IMR-90 (cell line): Measurements from ENCODE around the gene MORN4. TPM values are rescaled to one million over a fixed set of nuclear protein-coding genes. Genes with fewer than 3 reads are reported as not detected.

Experiments
- ATAC-seq: fragments of 200-7000 bp; cut with Tn5 transposase; 2 replicates; pipeline ENCODE4 v1.9.1; 2020; ENCODE audit warnings: low read depth, mild to moderate bottlenecking, moderate library complexity
- BruUV-seq: library from RNA; stranded (reverse); fragments of 400-500 nt; replicated peaks from 2 replicates; lab custom pipeline; 2021; lab: Mats Ljungman, UMichigan
- CTCF ChIA-PET: fragments of 300-600 bp; formaldehyde crosslinking; extraction: SDS; loops from one replicate; lab custom pipeline; 2021; ENCODE audit warnings: antibody characterized with exemption; lab: Yijun Ruan, JAX
- POLR2A ChIA-PET: fragments of 300-600 bp; sonication (Branson Sonifier 250); formaldehyde crosslinking; loops from one replicate; lab custom pipeline; 2022; ENCODE audit warnings: antibody characterized with exemption; ENCODE audit not compliant: unreplicated experiment; lab: Charles Lee
- DNase-seq: peaks from one replicate; pipeline ENCODE4 v3.0.0; 2013
- H2AFZ ChIP-seq: replicated peaks from 2 replicates; pipeline ENCODE3; 2013; ENCODE audit warnings: low read length, mild to moderate bottlenecking; ENCODE audit not compliant: poor library complexity
- H2AK5ac ChIP-seq: 2 replicates; pipeline ENCODE4 v1.6.1; 2013; ENCODE audit warnings: low read depth, low read length, inconsistent platforms
- H2AK9ac ChIP-seq: replicated peaks from 2 replicates; pipeline ENCODE3; 2013; ENCODE audit warnings: mild to moderate bottlenecking, low read depth, low read length, moderate library complexity; ENCODE audit not compliant: poor library complexity
- H2BK120ac ChIP-seq: 2 replicates; pipeline ENCODE4 v1.6.1; 2013; ENCODE audit warnings: low read depth, low read length, inconsistent platforms
- H2BK15ac ChIP-seq: 3 replicates; pipeline ENCODE4 v1.6.1; 2013; ENCODE audit warnings: low read depth, low read length, inconsistent platforms
- H2BK20ac ChIP-seq: 2 replicates; pipeline ENCODE4 v1.6.1; 2013; ENCODE audit warnings: low read depth, mild to moderate bottlenecking, inconsistent platforms, low read length, moderate library complexity
- H2BK5ac ChIP-seq: 2 replicates; pipeline ENCODE4 v1.6.1; 2013; ENCODE audit warnings: mild to moderate bottlenecking, low read depth, low read length, inconsistent platforms; ENCODE audit not compliant: poor library complexity, severe bottlenecking
- H3K14ac ChIP-seq: replicated peaks from 2 replicates; pipeline ENCODE4 v1.6.1; 2013; ENCODE audit warnings: low read depth, low read length, inconsistent platforms
- H3K18ac ChIP-seq: 2 replicates; pipeline ENCODE4 v1.6.1; 2013; ENCODE audit warnings: low read depth, low read length, control low read depth
- H3K23ac ChIP-seq: 2 replicates; pipeline ENCODE4 v1.6.1; 2013; ENCODE audit warnings: low read depth, low read length, inconsistent platforms
- H3K27ac ChIP-seq: 2 replicates; pipeline ENCODE4 v1.5.1; 2013; ENCODE audit warnings: mild to moderate bottlenecking, control low read depth, low read length; ENCODE audit not compliant: insufficient read depth
- H3K27me3 ChIP-seq: 2 replicates; pipeline ENCODE4 v1.6.1; 2013; ENCODE audit warnings: low read length; ENCODE audit not compliant: control insufficient read depth, insufficient read depth
- H3K36me3 ChIP-seq: 2 replicates; pipeline ENCODE4 v1.6.1; 2013; ENCODE audit warnings: low read length, mixed read lengths; ENCODE audit not compliant: control insufficient read depth, insufficient read depth
- H3K4ac ChIP-seq: 2 replicates; pipeline ENCODE4 v1.6.1; 2013; ENCODE audit warnings: low read depth, low read length, inconsistent platforms
- H3K4me1 ChIP-seq: 2 replicates; pipeline ENCODE4 v1.6.1; 2013; ENCODE audit warnings: low read length, mixed read lengths; ENCODE audit not compliant: control insufficient read depth, insufficient read depth
- H3K4me2 ChIP-seq: 2 replicates; pipeline ENCODE4 v1.6.1; 2013; ENCODE audit warnings: low read depth, mild to moderate bottlenecking, control low read depth, low read length, moderate library complexity
- H3K4me3 ChIP-seq: 2 replicates; pipeline ENCODE4 v1.5.1; 2013; ENCODE audit warnings: low read depth, mild to moderate bottlenecking, control low read depth, low read length, moderate library complexity; ENCODE audit not compliant: insufficient read depth
- H3K56ac ChIP-seq: 2 replicates; pipeline ENCODE4 v1.6.1; 2013; ENCODE audit warnings: low read length, inconsistent platforms; ENCODE audit not compliant: insufficient read depth; ENCODE audit errors: extremely low read depth
- H3K79me1 ChIP-seq, 2 experiments: 2 replicates each; pipeline ENCODE4 v1.6.1; 2013; ENCODE audit warnings: low read length in 2 of 2, inconsistent platforms in 1 of 2, low read depth in 1 of 2
- H3K9ac ChIP-seq: 2 replicates; pipeline ENCODE4 v1.6.1; 2013; ENCODE audit warnings: low read depth, low read length, control low read depth
- H3K9me1 ChIP-seq: 2 replicates; pipeline ENCODE4 v1.6.1; 2013; ENCODE audit warnings: low read length, inconsistent platforms; ENCODE audit not compliant: insufficient read depth
- H3K9me3 ChIP-seq: 2 replicates; pipeline ENCODE4 v1.6.1; 2013; ENCODE audit warnings: low read length; ENCODE audit not compliant: control insufficient read depth, insufficient read depth
- H4K20me1 ChIP-seq: 2 replicates; pipeline ENCODE4 v1.6.1; 2013; ENCODE audit warnings: low read length, inconsistent platforms; ENCODE audit not compliant: insufficient read depth
- H4K5ac ChIP-seq: 2 replicates; pipeline ENCODE4 v1.6.1; 2013; ENCODE audit warnings: mild to moderate bottlenecking, low read depth, low read length, control low read depth
- H4K8ac ChIP-seq, 2 experiments: 2 replicates each; pipeline ENCODE4 v1.6.1; 2013; ENCODE audit warnings: low read depth in 2 of 2, low read length in 2 of 2, control low read depth in 1 of 2, inconsistent platforms in 1 of 2
- H4K91ac ChIP-seq: 2 replicates; pipeline ENCODE4 v1.6.1; 2013; ENCODE audit warnings: low read depth, low read length, inconsistent platforms; ENCODE audit not compliant: insufficient read depth
- BHLHE40 ChIP-seq: fragments of 150-350 bp; IDR thresholded peaks from 2 replicates; pipeline ENCODE4 v1.6.1; 2016; ENCODE audit warnings: mild to moderate bottlenecking, low read depth, low read length
- CEBPB ChIP-seq: IDR thresholded peaks from 2 replicates; pipeline ENCODE4 v1.6.1; 2012; ENCODE audit warnings: low read depth, low read length, improper control_type of control experiment
- CHD1 ChIP-seq: IDR thresholded peaks from 2 replicates; pipeline ENCODE4 v1.6.1; 2012; ENCODE audit warnings: low read depth, low read length, improper control_type of control experiment
- CTCF ChIP-seq: conservative IDR thresholded peaks from 2 replicates; pipeline ENCODE4 v1.5.1; 2012; ENCODE audit warnings: mild to moderate bottlenecking, low read depth, low read length, improper control_type of control experiment
- FOS ChIP-seq: fragments of 150-350 bp; IDR thresholded peaks from 2 replicates; pipeline ENCODE4 v1.6.1; 2016; ENCODE audit warnings: low read depth, low read length
- MAFK ChIP-seq: IDR thresholded peaks from 2 replicates; pipeline ENCODE4 v1.6.1; 2012; ENCODE audit warnings: low read depth, low read length, improper control_type of control experiment
- MAZ ChIP-seq: IDR thresholded peaks from 2 replicates; pipeline ENCODE4 v1.6.1; 2012; ENCODE audit warnings: low read depth, mild to moderate bottlenecking, low read length, improper control_type of control experiment, moderate library complexity, borderline replicate concordance
- MXI1 ChIP-seq: IDR thresholded peaks from 2 replicates; pipeline ENCODE4 v1.6.1; 2012; ENCODE audit warnings: low read depth, mild to moderate bottlenecking, low read length, moderate library complexity, borderline replicate concordance
- NFE2L2 ChIP-seq: fragments of 150-350 bp; IDR thresholded peaks from 2 replicates; pipeline ENCODE4 v1.6.1; 2016; ENCODE audit warnings: low read depth, mild to moderate bottlenecking, low read length
- POLR2A ChIP-seq: IDR thresholded peaks from 2 replicates; pipeline ENCODE4 v1.6.1; 2012; ENCODE audit warnings: mild to moderate bottlenecking, low read depth, low read length
- RAD21 ChIP-seq: IDR thresholded peaks from 2 replicates; pipeline ENCODE4 v1.6.1; 2012; ENCODE audit warnings: low read length, improper control_type of control experiment
- RCOR1 ChIP-seq: IDR thresholded peaks from 2 replicates; pipeline ENCODE4 v1.6.1; 2012; ENCODE audit warnings: mild to moderate bottlenecking, low read length, improper control_type of control experiment; ENCODE audit not compliant: insufficient replicate concordance
- RFX5 ChIP-seq: IDR thresholded peaks from 2 replicates; pipeline ENCODE4 v1.8.0; 2012; ENCODE audit warnings: low read depth, mild to moderate bottlenecking, low read length, moderate library complexity
- SMC3 ChIP-seq: fragments of 150-350 bp; IDR thresholded peaks from 2 replicates; pipeline ENCODE4 v1.6.1; 2016; ENCODE audit warnings: low read depth, mild to moderate bottlenecking, antibody characterized with exemption, low read length, moderate library complexity
- WGBS, 2 experiments: methylation state at CpG; one replicate each; pipeline versions ENCODE4 v1.1.5 to v1.1.7; 2013; ENCODE audit warnings: missing lambda C conversion rate in 2 of 2; ENCODE audit not compliant: insufficient read length in 1 of 2; ENCODE audit errors: extremely low coverage in 2 of 2; 5-methylcytosine and 5-hydroxymethylcytosine counted together
- dilution Hi-C: fragments of 300-500 bp; cut with HindIII; formaldehyde crosslinking; loops from one replicate; pipeline ENCODE4 v1.14.3; 2018; ENCODE audit warnings: low sequenced_read_pairs; ENCODE audit not compliant: unreplicated experiment
- in situ Hi-C: fragments of 300-500 bp; cut with MboI; formaldehyde crosslinking; loops from 3 replicates; pipeline ENCODE4 v1.14.3; 2019; ENCODE audit warnings: low sequenced_read_pairs, inconsistent platforms, mixed read lengths
- intact Hi-C: fragments of 100-400 bp; cut with micrococcal nuclease; formaldehyde crosslinking; loops from 2 replicates; pipeline ENCODE4 v1.10.0; 2022
- polyA plus RNA-seq, 3 experiments: library from polyadenylated mRNA; depleted of rRNA; stranded (reverse); fragments of >200 nt; gene quantifications; 2 replicates each; pipeline ENCODE4 v1.2.3, GENCODE V29; 2012; ENCODE audit warnings: low replicate concordance in 1 of 3
- total RNA-seq: library from RNA; depleted of rRNA; stranded (reverse); fragments of >200 nt; gene quantifications from 2 replicates; pipeline ENCODE4 v1.2.3, GENCODE V29; 2012
- TF ChIP-seq, protein P1 (sequence below): fragments of 150-350 bp; IDR thresholded peaks from 2 replicates; pipeline ENCODE4 v1.6.1; 2016; ENCODE audit warnings: low read depth, mild to moderate bottlenecking, low read length, moderate library complexity, borderline replicate concordance
- TF ChIP-seq, protein P2 (sequence below): fragments of 150-350 bp; IDR thresholded peaks from 2 replicates; pipeline ENCODE4 v1.6.1; 2017; ENCODE audit warnings: mild to moderate bottlenecking, antibody characterized with exemption, low read length, low read depth

Gene MORN4
- total and polyA plus RNA-seq, 2 of the 4 experiments (the other 2 are of a cell fraction), result 3.2 to 8.4 TPM

DNA sequence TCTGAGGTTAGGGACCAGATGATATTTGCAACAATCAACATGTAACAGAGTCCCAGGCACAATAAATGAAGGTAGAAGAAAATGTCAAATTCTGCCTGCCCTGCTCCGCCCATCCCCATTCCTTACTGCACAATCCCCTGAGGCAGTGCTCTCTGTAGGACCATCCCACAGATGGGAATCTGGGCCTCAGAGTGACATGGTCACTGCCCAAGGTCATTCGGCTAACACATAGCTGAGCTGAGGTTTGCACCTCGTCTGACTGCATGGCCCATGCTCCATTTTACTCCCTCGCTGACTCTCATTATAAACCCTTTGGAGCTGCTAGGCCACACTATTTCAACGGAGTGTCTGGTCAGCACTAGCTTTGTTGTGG, 47.9 kb downstream of the MORN4 start:
- no peak overlapping the region for H2AK5ac ChIP-seq
- H3K14ac ChIP-seq, result no peak overlapping the region
- no TSS peak for BruUV-seq
- H3K56ac ChIP-seq, result no peak overlapping the region
- no peak overlapping the region for H2BK120ac ChIP-seq
- 0 out of 2 replicates have a peak, but pooled peaks cover 6% of the 10 kb centered on the region for H3K9me1 ChIP-seq
- no peaks in the 10 kb centered on the region for H3K36me3 ChIP-seq
- no peak overlapping the region for H3K27ac ChIP-seq
- no peak overlapping the region for H3K23ac ChIP-seq
- dilution Hi-C loops, result no loop called here
- no peak overlapping the region for H3K4me3 ChIP-seq
- peaks cover 3% of the 10 kb centered on the region; the same call in 1 of the 2 replicates for H3K4me1 ChIP-seq
- CTCF ChIA-PET, result interaction anchor here (1.2 kb wide), 1 partner anchor 27 kb away, joined by 3 read pairs; no protein-coding TSS in a partner anchor
- POLR2A ChIA-PET, result no interaction called here
- H3K9me3 ChIP-seq, result no peaks in the 10 kb centered on the region
- H3K4me2 ChIP-seq, result no peak overlapping the region
- no peak overlapping the region for H4K91ac ChIP-seq
- H3K27me3 ChIP-seq, result no peaks in the 10 kb centered on the region
- no peak overlapping the region for H2BK5ac ChIP-seq
- no peak overlapping the region for H2AK9ac ChIP-seq
- 77% methylated on average over 4 of the region's 5 CpGs; no CpG with 5 or more reads in 1 of the 2 experiments for WGBS, 2 experiments
- DNase-seq, result no peak
- no peak overlapping the region for H4K8ac ChIP-seq
- intact Hi-C loops, result no loop called here
- no peak overlapping the region for H2BK20ac ChIP-seq
- in situ Hi-C loops, result no loop called here
- H2BK15ac ChIP-seq, result no peak overlapping the region
- no peaks in the 10 kb centered on the region for H3K79me1 ChIP-seq
- ATAC-seq, result no peak
- H3K9ac ChIP-seq, result no peak overlapping the region
- peak overlapping the region; percentile 26 for H2AFZ ChIP-seq
- no peaks in the 10 kb centered on the region for H4K20me1 ChIP-seq
- TF ChIP-seq MAZ, result no peak
- TF ChIP-seq, protein P1, sequence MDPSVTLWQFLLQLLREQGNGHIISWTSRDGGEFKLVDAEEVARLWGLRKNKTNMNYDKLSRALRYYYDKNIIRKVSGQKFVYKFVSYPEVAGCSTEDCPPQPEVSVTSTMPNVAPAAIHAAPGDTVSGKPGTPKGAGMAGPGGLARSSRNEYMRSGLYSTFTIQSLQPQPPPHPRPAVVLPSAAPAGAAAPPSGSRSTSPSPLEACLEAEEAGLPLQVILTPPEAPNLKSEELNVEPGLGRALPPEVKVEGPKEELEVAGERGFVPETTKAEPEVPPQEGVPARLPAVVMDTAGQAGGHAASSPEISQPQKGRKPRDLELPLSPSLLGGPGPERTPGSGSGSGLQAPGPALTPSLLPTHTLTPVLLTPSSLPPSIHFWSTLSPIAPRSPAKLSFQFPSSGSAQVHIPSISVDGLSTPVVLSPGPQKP, result no peak
- no peak for TF ChIP-seq CHD1
- no peak for TF ChIP-seq POLR2A
- TF ChIP-seq SMC3, result no peak
- no peak for TF ChIP-seq MXI1
- no peak for TF ChIP-seq FOS
- no peak for TF ChIP-seq MAFK
- no peak for TF ChIP-seq NFE2L2
- TF ChIP-seq BHLHE40, result no peak
- no peak for TF ChIP-seq RAD21
- no peak for TF ChIP-seq CEBPB
- TF ChIP-seq, protein P2, sequence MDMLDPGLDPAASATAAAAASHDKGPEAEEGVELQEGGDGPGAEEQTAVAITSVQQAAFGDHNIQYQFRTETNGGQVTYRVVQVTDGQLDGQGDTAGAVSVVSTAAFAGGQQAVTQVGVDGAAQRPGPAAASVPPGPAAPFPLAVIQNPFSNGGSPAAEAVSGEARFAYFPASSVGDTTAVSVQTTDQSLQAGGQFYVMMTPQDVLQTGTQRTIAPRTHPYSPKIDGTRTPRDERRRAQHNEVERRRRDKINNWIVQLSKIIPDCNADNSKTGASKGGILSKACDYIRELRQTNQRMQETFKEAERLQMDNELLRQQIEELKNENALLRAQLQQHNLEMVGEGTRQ, result no peak
- no peak for TF ChIP-seq RFX5
- no peak for TF ChIP-seq CTCF
- TF ChIP-seq RCOR1, result no peak
- H3K18ac ChIP-seq, result no peak overlapping the region
- H3K4ac ChIP-seq, result no peak overlapping the region
- no peak overlapping the region for H4K5ac ChIP-seq
